GM19035 (cell line): ENCODE measurements around the gene NDUFAF8.

Source experiments
- ATAC-seq: cut with Tn5 transposase; IDR thresholded peaks from one replicate; pipeline ENCODE4 v1.9.1; 2021; ENCODE audit not compliant: unreplicated experiment

Gene NDUFAF8

DNA sequence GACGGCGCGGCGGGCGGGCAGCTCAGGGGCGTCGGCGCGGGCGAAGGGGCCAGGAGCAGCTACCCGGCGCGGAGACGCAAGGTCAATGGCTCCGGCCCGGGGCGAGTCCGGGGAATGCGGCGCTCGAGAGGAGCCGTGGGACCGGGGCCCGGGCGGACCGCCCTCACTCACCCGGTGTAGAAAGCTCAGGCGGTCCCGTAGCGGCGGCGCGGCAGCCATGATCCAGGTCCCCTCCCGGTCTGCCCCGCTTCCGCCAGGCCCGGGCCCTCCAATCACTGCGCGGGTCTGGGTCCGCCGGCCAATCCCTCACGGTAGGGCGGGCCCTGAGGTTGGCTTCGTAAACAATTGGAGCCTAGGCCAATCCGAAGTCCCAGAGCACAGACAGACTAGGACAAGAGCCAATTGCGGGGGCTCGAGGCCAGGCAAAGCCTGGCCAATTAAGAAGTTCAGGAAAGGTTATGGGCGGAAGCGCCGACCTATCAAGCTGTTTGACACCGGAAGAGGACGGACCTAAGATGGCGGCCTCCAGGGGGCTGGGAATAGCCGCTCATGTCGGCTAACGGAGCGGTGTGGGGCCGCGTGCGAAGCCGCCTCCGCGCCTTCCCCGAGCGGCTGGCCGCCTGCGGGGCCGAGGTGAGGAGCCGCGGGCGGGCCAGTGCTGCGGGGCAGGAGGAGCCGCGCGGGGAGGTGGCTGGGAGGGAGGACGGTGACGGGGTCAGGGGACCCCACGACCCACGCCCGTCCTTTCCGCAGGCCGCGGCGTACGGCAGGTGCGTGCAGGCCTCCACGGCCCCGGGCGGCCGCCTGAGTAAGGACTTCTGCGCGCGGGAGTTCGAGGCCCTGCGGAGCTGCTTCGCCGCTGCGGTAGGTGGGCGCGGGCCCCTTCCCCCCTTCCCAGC, at the start of gene NDUFAF8, which contains the start of gene TEPSIN:
NDUFAF8 (plus strand) TSS at position 504 of the 899 bp plus-strand sequence; CDS start at position 550, 46 bp downstream.
TEPSIN (minus strand) TSS at position 241 of the 899 bp plus-strand sequence; CDS start at position 219, 22 bp downstream.
- ATAC-seq: peak; percentile 91

DNA sequence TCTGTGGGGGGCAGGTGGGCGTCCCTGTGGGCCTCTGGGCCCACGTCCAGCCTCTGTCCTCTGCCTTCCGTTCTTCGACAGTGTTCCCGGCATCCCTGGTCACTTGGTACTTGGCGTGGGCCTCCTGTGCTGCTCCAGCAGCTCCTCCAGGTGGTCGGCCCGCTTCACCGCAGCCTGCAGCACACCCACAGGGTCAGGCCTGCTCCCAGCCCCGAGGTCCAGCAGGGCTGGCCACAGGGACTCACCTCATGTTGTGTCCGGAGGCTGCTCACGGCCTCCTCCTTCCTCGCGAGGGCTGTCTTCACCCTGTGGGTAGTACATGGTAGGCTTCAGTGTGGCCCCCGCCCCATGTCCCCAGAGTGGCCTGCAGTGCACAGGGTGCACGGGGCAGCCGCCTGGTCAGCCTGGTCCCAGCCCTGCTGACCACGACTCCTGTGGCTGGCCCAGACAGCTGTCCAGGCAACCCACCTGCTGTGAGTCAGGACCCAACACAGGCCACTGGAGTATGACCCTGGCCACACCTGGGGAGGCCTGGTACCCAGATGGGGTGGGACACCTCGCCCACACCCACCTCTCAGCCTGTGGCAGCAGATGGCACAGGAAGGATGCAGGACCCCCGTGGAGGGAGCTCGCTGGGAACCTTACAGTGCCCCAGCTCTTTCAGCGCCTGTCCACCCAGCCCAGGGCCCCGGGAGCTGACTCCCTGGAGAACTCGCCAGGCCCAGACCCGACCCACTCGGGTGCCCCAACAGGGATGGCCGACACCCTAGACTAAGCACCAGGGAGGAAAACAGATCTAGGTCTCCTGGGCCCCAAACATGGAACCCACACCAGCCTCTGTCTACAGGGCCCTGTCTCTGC, 49.2 kb upstream of the NDUFAF8 start:
- no peak for ATAC-seq

GRCh38 chr17:81190591-81190990, 48.5 kb upstream of the NDUFAF8 start:
- no peak for ATAC-seq

GRCh38 chr17:81191116-81191515, 48.0 kb upstream of the NDUFAF8 start:
- ATAC-seq: no peak

GRCh38 chr17:81191646-81192045, 47.5 kb upstream of the NDUFAF8 start:
- ATAC-seq: no peak

DNA sequence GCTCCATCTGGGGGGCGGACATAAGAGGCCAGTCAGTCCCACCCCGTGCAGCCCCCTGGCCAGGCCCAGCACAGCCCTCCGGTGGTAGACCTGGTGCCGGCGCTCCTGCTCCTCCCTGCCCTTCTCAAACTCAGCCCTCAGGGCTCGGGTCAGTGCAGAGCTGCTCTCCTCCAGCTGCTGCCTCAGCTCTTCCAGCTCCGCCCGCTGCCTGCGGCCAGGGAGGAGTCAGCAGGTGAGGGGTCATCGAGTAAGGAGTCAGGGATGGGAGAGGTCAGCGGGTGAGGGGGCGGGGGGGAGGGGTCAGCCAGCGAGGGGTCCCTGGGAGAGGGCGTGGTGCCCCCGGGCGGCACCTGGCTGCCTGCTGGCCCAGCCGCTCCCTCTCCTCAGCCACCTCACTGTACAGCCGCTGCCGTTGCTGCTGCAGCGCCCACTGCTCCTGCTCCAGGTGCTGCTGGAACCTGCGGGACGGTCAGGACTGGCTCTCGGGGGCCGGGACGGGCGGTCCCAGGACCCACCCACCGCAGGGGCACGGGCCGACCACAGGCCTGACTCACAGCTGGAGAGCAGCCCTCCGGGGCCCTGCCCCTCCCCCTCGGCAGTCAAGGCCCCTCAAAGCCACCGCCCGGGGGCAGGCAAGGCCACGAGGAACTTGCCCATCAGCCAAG, 46.6 kb upstream of the NDUFAF8 start:
- no peak for ATAC-seq

DNA sequence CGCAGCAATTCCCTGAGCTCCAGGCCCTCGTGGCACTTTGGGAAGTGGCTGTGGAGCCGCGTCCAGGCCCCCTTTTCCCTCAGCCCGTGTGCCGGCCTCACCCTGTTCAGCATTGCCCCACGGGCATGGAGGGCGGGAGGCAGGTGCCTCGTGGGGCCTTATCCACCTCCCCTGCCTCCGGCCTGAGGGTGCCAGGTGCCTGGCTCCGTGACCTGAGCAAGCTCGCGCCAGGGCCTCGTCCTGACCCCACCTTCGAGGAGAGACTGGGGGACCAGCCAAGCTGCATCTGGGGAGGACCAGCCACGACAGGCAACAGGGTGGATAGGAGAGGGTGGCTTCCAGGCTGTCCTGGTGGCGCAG, 46.1 kb upstream of the NDUFAF8 start:
- ATAC-seq: no peak

DNA sequence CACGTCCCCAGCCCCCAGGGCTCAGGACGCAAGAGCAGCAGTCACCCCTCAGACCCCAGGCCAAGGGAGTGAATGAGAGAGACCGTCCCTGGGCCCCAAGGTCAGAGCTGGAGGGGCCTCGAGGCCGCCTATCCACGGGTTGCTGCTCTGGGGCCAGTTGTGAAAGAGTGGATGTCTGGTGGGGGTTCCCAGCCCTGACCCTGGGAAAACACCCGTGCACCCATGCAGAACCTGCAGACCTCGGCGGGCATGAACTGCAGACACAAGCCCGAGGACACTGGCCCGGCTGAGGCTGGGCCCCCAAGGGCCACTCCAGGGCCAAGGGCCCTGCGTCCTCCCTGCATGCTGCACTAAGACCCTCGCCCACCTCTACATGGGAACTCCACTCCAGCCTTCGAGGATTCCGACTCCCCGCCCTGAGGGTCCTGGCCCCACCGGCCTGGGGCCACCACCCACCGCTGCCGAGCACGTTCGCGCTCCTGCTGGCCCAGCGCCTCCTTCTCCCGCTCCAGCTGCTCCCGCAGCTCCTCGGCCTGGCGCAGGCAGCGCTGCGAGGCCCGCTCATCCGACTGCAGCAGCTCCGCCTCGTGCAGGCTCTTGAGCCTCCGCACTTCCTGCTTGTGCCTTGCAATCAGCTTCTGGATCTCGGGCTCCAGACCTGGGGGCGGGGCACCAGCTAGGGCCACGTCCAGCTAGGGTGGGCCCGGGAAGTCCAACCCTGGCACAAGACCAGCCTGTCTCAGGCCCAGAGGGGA, 45.5 kb upstream of the NDUFAF8 start:
- ATAC-seq: no peak

- no peak for ATAC-seq
Measured at GRCh38 chr17:81194225-81194760, 44.8 kb upstream of the NDUFAF8 start.

GRCh38 chr17:81194941-81195901, 43.9 kb upstream of the NDUFAF8 start:
- no peak for ATAC-seq

- no peak for ATAC-seq
Measured at GRCh38 chr17:81195941-81196495, 43.1 kb upstream of the NDUFAF8 start.

DNA sequence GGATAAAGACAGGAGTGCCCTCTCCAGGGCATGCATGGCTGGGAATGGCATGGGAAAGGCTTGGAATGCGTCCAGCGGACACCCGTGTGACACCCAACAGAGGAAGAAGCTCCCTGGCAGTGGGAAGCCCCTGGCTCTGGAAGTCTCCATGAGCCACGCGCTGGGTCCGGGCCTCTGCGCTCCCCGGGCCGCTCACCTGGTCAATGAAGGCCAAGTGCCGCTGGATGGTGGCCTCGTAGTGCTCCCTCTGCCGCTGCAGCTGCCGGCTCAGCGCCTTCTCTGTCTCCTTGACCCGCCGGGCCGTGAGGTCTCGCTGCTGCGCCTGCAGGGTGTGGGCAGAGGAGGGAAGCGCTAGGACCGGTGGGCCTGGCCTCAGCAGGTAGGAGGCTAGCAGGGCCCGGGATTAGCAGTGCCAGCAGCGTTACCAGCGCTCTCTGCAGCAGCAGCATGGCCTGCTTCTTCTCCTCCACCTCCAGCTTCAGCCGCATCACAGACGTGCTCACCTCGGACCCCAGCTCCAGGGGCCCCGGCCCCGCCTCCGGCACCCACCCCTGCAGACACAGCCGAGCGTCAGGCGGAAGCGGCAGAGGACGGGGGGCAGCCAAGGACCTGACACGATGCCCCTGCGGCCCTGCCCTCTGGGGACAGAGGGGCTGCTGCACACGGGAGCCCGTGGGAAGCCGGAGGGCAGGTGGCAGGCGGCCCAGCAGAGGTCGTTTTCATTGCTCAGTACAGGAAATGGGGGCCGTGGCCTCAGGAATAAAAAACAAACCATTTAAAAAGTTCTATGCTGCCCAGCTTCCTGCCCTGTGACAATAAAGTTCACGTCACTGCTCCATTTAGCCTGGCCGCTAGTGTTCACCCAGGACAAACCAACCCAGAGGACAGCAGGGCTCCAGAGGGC, 42.4 kb upstream of the NDUFAF8 start:
- ATAC-seq: no peak

- no peak for ATAC-seq
Measured at GRCh38 chr17:81197409-81197795, 41.7 kb upstream of the NDUFAF8 start.

GRCh38 chr17:81197831-81198490, 41.2 kb upstream of the NDUFAF8 start:
- no peak for ATAC-seq

DNA sequence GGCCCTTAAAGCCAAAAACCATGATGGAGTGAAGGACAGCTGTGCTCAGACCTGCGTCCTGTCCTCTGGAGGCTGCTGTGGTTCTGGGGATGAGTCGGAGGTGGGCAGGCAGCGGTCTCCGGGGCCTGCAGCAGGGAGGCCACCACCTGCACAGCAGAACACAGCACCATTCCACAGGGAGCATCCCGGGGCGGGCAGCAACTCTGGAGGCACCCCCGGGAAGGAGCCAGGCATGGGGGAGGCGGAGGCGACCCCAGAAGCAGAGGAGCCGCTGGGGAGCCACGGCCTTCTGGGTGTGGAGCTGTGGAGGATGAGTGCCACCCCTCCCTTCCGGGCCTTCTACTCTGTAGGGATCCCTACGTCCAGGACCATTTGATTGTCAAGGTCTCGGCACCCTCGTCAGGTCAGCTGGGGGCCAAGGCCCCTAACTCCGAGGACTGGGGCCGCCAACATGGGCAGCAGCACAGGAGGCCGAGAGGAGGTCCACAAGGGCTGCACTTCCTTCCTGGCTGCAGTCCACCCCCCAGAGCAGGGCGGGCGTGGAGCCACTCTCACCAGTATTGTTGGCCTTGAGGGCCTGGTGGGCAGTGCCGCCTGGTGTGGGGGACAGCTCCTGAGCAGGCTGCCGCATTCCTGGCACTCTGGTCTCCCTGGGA, 40.2 kb upstream of the NDUFAF8 start:
- no peak for ATAC-seq

DNA sequence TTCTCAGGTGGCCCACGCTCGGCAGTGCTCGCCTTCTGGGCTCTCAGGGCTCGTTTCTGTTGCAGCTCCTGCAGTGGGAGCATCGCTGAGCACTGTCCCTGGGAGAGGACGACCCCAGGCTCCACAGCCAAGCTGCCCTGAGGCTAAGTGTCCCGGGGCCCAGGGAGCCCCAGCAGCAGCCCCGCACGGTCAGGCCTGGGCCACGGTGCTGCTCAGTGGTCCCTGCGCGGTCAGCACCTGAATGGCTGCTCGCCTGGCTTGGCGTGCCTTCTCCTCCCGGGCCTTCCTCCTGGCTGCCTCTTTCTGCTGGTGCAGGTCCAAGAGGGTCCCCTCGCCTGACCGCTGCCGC, 39.7 kb upstream of the NDUFAF8 start:
- ATAC-seq: no peak

DNA sequence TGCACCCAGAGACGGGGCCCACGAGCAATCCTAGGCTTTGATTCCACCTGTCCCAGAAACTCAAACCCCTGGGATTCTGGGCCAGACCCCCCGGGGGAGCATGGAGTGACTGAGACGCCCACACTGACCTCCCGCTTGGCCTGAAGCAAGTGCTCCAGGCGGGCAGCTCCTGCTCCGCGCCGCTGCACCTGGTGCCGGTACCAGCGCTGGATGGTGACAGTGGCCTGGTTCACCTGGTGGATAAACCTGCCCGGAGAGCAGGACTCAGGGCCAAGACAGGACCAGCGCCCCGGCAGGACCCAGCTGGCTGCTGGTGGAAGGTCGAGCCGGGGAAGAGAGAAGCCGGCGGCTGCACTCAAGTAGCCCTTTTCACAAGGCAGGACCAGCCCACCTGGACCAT, 38.9 kb upstream of the NDUFAF8 start:
- ATAC-seq: no peak
